Activated CD8-positive, alpha-beta T cell treated with anti-CD3 and anti-CD28 coated beads for 36 hours (primary cell): ENCODE measurements around the gene GOLGA6L10. TPM values are rescaled to one million over a fixed set of nuclear protein-coding genes. Genes with fewer than 3 reads are reported as not detected.
"Not testable (repeated sequence)": the region's sequence is repeated elsewhere in the genome, so short reads cannot be mapped to it uniquely, and the experiment has no call there.

ENCODE experiments used
- ATAC-seq: fragments of 200-7000 bp; cut with Tn5 transposase; one replicate; pipeline ENCODE4 v1.10.0; 2021; ENCODE audit warnings: mild to moderate bottlenecking, moderate library complexity
- CTCF ChIA-PET: fragments of 350-600 bp; sonication (Branson Sonifier 250); formaldehyde crosslinking; loops from one replicate; lab custom pipeline; 2021; ENCODE audit warnings: antibody characterized with exemption; lab: Charles Lee
- POLR2A ChIA-PET: fragments of 350-600 bp; sonication (Branson Sonifier 250); formaldehyde crosslinking; loops from one replicate; lab custom pipeline; 2021; ENCODE audit warnings: antibody characterized with exemption; lab: Charles Lee
- DNase-seq: peaks from one replicate; pipeline ENCODE4 v3.0.0-alpha.2; 2020
- H3K27ac Mint-ChIP-seq: one replicate; pipeline ENCODE4 v1.8.0; 2021; ENCODE audit warnings: mild to moderate bottlenecking, mixed read lengths
- H3K27me3 Mint-ChIP-seq: one replicate; pipeline ENCODE4 v1.8.0; 2021; ENCODE audit warnings: mixed read lengths
- H3K36me3 Mint-ChIP-seq: one replicate; pipeline ENCODE4 v1.8.0; 2021; ENCODE audit warnings: low read depth, mixed read lengths
- H3K4me1 Mint-ChIP-seq: one replicate; pipeline ENCODE4 v1.8.0; 2021; ENCODE audit warnings: low read depth, mixed read lengths
- H3K4me3 Mint-ChIP-seq: one replicate; pipeline ENCODE4 v1.8.0; 2021; ENCODE audit warnings: mild to moderate bottlenecking, moderate library complexity, mixed read lengths
- H3K9me3 Mint-ChIP-seq: one replicate; pipeline ENCODE4 v1.8.0; 2021; ENCODE audit warnings: mixed read lengths
- CTCF ChIP-seq: fragments of 200-600 bp; IDR thresholded peaks from one replicate; pipeline ENCODE4 v1.8.0; 2022; ENCODE audit warnings: antibody characterized with exemption, mild to moderate bottlenecking
- intact Hi-C: fragments of 100-400 bp; cut with micrococcal nuclease; formaldehyde crosslinking; loops from one replicate; pipeline ENCODE4 v1.10.0; 2022
- total RNA-seq, 2 experiments: library from RNA; stranded (reverse); gene quantifications; one replicate each; pipeline ENCODE4 v1.2.3, GENCODE V29; 2021

Gene GOLGA6L10
- total RNA-seq, 2 experiments from 2014 or later = 2.5 to 3.0 TPM

GRCh38 chr15:82301296-82302016 lies 47.8 kb downstream of the GOLGA6L10 start:
- no peaks in the 10 kb centered on the region for H3K9me3 Mint-ChIP-seq
- no peak overlapping the region for H3K4me3 Mint-ChIP-seq
- no peak overlapping the region for H3K27ac Mint-ChIP-seq
- no peak for TF ChIP-seq CTCF
- peaks cover 15% of the 10 kb centered on the region for H3K4me1 Mint-ChIP-seq
- DNase-seq = no peak
- intact Hi-C loops = no loop called here
- ATAC-seq = no peak
- no peaks in the 10 kb centered on the region for H3K36me3 Mint-ChIP-seq
- H3K27me3 Mint-ChIP-seq = no peaks in the 10 kb centered on the region
- ChIA-PET CTCF (no interaction called here), POLR2A (no interaction called here)

DNA sequence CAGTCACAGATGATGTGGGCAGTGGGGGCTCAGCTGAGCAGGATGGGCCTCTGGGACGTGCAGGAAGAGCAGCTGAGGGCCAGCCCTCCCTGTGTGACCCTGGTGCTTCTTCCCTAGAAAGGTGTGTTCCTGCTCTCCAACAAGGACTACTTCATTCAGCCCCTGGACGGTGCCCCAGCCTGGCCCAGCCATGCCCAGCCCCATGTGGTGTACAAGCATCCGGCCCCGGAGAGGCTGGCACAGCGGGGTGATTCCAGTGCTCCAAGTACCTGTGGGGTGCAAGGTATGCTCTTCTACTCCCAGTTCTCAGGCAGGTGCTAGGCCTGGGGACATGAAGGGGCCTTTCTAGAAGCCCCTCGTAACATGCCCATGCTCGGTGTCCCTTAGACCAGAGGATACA lies 48.4 kb downstream of the GOLGA6L10 start:
- no peaks in the 10 kb centered on the region for H3K36me3 Mint-ChIP-seq
- ChIA-PET POLR2A (no interaction called here), CTCF (no interaction called here)
- ATAC-seq (no peak), DNase-seq (no peak)
- peaks cover 15% of the 10 kb centered on the region for H3K4me1 Mint-ChIP-seq
- H3K27me3 Mint-ChIP-seq = no peaks in the 10 kb centered on the region
- no peaks in the 10 kb centered on the region for H3K9me3 Mint-ChIP-seq
- no peak overlapping the region for H3K27ac Mint-ChIP-seq
- H3K4me3 Mint-ChIP-seq = no peak overlapping the region
- no peak for TF ChIP-seq CTCF
- intact Hi-C loops = no loop called here

- H3K4me3 Mint-ChIP-seq, POLR2A ChIA-PET, DNase-seq, CTCF ChIA-PET, intact Hi-C loops, H3K27ac Mint-ChIP-seq, H3K9me3 Mint-ChIP-seq, H3K27me3 Mint-ChIP-seq, ATAC-seq, H3K36me3 Mint-ChIP-seq: not testable (repeated sequence)
- peaks cover 15% of the 10 kb centered on the region for H3K4me1 Mint-ChIP-seq
Measured at GRCh38 chr15:82300326-82300725, 48.9 kb downstream of the GOLGA6L10 start.

DNA sequence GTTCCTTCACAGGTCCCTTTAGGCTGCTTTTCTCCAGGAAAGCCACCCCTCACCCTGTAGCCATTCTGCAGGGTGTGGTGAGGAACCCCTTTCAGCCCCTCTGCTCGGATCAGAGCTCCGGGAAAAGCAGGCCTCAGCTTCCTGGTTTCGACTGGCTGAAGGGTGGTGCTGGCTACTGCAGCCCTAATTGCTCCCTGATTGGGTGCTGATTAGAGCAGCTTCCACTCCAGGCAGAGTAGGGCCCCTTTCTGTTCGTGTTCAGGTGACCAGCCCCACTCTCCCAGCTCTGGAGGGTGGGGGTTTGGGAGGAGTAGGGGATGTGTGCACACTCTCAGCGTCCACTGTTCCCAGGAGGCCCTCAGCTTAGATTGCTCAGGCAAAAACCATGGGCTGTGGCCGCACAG lies 49.8 kb downstream of the GOLGA6L10 start:
- ATAC-seq, H3K36me3 Mint-ChIP-seq, intact Hi-C loops, DNase-seq, H3K9me3 Mint-ChIP-seq, H3K27ac Mint-ChIP-seq, H3K4me1 Mint-ChIP-seq, H3K4me3 Mint-ChIP-seq, POLR2A ChIA-PET, CTCF ChIA-PET, H3K27me3 Mint-ChIP-seq: not testable (repeated sequence)

DNA sequence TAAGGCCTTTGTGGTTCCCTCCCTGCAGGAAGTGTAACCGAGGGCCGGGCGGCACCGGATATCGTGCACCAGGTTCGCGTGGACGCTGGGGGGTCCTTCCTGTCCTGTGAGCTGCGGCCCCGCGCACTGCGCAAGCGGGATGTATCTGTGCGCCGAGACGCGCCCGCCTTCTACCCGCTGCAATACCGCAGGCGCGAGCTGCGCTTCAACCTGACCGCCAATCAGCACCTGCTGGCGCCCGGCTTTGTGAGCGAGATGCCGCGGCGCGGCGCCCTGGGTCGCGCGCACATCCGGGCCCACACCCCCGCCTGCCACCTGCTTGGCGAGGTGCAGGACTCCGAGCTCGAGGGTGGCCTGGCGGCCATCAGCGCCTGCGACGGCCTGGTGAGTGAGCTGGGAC lies 50.8 kb downstream of the GOLGA6L10 start:
- ATAC-seq (peak; percentile 86), DNase-seq (peak; percentile 77)
- Mint-ChIP-seq H3K4me1 (peaks cover 9% of the 10 kb centered on the region), H3K9me3 (no peaks in the 10 kb centered on the region), H3K4me3 (peak overlapping the region; percentile 10), H3K27ac (peak overlapping the region; percentile 42), H3K27me3 (no peaks in the 10 kb centered on the region), H3K36me3 (no peaks in the 10 kb centered on the region)
- TF ChIP-seq CTCF = no peak
- ChIA-PET CTCF (no interaction called here), POLR2A (interaction anchor here (0.6 to 1.1 kb wide), 2 partner anchors 78 to 497 kb away, joined by 3 to 4 read pairs; no protein-coding TSS in a partner anchor)
- intact Hi-C loops = no loop called here

DNA sequence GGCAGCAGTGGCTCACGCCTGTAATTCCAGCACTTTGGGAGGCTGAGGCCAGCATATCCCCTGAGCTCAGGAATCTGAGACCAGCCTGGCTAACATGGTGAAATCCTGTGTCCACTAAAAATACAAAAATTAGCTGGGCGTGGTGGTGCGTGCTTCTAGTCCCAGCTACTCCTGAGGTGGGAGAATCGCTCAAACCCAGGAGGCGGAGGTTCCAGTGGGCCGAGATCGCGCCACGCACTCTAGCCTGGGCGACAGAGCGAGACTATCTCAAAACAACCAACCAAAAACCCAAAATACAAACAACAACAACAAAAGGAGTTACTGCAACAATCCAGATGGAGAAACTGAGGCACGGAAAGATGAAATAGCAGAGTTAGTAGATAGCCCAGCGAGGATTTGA lies 51.2 kb downstream of the GOLGA6L10 start:
- Mint-ChIP-seq H3K4me1 (peaks cover 9% of the 10 kb centered on the region), H3K9me3 (no peaks in the 10 kb centered on the region), H3K27me3 (no peaks in the 10 kb centered on the region), H3K4me3 (peak overlapping the region; percentile 4), H3K27ac (no peak overlapping the region), H3K36me3 (no peaks in the 10 kb centered on the region)
- CTCF ChIA-PET = no interaction called here
- DNase-seq = no peak
- no peak for ATAC-seq
- TF ChIP-seq CTCF = no peak
- POLR2A ChIA-PET = interaction anchor here (1.1 kb wide), 1 partner anchor 78 kb away, joined by 3 read pairs; no protein-coding TSS in a partner anchor
- intact Hi-C loops = no loop called here
